Measurements from ENCODE around the gene POGLUT2.

DNA sequence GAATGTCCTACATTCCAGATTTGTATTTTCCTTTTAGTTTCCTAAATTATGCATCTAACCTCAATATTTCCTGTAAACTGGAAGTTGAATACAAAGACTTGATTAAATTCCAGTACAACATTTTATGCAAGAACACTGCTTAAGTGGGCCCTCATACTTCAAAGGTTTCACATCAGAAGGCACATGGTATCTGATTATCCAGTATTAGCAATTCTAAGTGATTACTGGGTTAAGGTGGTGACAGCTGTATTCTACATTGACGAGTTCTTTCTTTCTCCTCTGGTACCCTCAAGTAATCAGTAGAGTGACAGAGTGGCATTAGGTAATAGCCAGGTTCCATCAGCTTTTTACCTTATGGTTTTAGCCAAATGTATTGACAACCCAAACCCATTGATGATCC is 18.5 kb upstream of the POGLUT2 start:
- TF ChIP-seq, protein P1, sequence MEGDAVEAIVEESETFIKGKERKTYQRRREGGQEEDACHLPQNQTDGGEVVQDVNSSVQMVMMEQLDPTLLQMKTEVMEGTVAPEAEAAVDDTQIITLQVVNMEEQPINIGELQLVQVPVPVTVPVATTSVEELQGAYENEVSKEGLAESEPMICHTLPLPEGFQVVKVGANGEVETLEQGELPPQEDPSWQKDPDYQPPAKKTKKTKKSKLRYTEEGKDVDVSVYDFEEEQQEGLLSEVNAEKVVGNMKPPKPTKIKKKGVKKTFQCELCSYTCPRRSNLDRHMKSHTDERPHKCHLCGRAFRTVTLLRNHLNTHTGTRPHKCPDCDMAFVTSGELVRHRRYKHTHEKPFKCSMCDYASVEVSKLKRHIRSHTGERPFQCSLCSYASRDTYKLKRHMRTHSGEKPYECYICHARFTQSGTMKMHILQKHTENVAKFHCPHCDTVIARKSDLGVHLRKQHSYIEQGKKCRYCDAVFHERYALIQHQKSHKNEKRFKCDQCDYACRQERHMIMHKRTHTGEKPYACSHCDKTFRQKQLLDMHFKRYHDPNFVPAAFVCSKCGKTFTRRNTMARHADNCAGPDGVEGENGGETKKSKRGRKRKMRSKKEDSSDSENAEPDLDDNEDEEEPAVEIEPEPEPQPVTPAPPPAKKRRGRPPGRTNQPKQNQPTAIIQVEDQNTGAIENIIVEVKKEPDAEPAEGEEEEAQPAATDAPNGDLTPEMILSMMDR (IDR thresholded peaks at IDR 0.05; ENCODE audit: insufficient read depth, low read length) = no peak
- TF ChIP-seq GABPA (IDR thresholded peaks at IDR 0.05; ENCODE audit: low read depth) (no peak), POLR2AphosphoS5 (IDR thresholded peaks at IDR 0.05; ENCODE audit: low read depth) (no peak)
- TF ChIP-seq, protein P2, sequence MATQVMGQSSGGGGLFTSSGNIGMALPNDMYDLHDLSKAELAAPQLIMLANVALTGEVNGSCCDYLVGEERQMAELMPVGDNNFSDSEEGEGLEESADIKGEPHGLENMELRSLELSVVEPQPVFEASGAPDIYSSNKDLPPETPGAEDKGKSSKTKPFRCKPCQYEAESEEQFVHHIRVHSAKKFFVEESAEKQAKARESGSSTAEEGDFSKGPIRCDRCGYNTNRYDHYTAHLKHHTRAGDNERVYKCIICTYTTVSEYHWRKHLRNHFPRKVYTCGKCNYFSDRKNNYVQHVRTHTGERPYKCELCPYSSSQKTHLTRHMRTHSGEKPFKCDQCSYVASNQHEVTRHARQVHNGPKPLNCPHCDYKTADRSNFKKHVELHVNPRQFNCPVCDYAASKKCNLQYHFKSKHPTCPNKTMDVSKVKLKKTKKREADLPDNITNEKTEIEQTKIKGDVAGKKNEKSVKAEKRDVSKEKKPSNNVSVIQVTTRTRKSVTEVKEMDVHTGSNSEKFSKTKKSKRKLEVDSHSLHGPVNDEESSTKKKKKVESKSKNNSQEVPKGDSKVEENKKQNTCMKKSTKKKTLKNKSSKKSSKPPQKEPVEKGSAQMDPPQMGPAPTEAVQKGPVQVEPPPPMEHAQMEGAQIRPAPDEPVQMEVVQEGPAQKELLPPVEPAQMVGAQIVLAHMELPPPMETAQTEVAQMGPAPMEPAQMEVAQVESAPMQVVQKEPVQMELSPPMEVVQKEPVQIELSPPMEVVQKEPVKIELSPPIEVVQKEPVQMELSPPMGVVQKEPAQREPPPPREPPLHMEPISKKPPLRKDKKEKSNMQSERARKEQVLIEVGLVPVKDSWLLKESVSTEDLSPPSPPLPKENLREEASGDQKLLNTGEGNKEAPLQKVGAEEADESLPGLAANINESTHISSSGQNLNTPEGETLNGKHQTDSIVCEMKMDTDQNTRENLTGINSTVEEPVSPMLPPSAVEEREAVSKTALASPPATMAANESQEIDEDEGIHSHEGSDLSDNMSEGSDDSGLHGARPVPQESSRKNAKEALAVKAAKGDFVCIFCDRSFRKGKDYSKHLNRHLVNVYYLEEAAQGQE (IDR thresholded peaks at IDR 0.05; ENCODE audit: insufficient replicate concordance, low read depth) = no peak
